HG03108 (cell line): ENCODE measurements around the gene GRIPAP1.

Experiments used
- ATAC-seq: cut with Tn5 transposase; IDR thresholded peaks from one replicate; pipeline ENCODE4 v1.9.1; 2021; ENCODE audit warnings: moderate library complexity; ENCODE audit not compliant: unreplicated experiment

Gene GRIPAP1

GRCh38 chrX:48927736-48928382 is 74.2 kb downstream of the GRIPAP1 start:
- no peak for ATAC-seq

- no peak for ATAC-seq
Measured at GRCh38 chrX:48927123-48927522, 74.9 kb downstream of the GRIPAP1 start.

DNA sequence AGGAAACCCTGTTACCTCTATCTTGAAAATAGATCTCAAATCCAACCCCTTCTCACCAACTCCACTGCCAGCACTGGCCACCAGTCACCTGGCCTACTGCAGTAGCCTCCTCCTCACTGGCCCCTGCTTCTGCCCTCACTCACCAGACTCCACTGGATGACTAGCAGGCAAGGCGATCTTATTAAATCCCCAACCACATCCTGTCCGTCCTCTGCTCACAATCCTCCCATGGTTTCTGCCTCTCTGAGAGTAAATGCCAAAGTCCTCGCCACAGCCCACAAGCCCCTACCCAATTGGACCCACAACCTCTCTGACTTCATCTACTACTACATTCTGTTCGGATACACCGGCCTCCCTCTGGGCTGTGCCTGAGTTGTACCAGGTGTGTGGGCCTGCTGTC is 77.8 kb downstream of the GRIPAP1 start:
- ATAC-seq, result no peak

GRCh38 chrX:48923771-48924170 is 78.3 kb downstream of the GRIPAP1 start:
- no peak for ATAC-seq
